Measurements from ENCODE around the gene CUX1.
"Not testable (repeated sequence)": the region's sequence is repeated elsewhere in the genome, so short reads cannot be mapped to it uniquely, and the experiment has no call there.

Gene CUX1

DNA sequence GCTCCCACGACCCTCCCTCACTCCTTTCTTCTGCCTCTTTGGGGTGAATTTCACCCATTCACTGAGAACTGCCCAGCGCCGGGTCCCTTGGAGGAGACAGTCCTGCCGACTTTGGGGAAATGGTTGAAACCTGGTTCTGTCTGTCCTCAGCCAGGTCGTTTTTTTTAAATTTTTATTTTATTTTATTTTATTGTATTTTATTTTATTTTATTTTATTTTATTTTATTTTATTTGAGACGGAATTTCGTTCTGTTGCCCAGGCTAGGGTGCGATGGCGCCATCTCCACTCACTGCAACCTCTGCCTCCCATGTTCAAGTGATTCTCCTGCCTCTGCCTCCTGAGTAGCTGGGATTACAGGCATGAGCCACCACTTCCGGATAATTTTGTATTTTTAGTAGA is 363.3 kb downstream of the CUX1 start:
- no peak overlapping the region for H3K9ac ChIP-seq (ENCODE audit: low read depth, low read length)
- no peak overlapping the region for H2AFZ ChIP-seq (ENCODE audit: low read depth, low read length)
- H3K79me2 ChIP-seq (ENCODE audit: insufficient read depth, low read length): no peaks in the 10 kb centered on the region
- no peak overlapping the region for H3K4me3 ChIP-seq (ENCODE audit: low read depth in 1 of 2, low read length in 2 of 2)
- no peaks in the 10 kb centered on the region for H3K9me3 ChIP-seq (ENCODE audit: insufficient read depth, low read length, severe bottlenecking)
- H4K20me1 ChIP-seq (ENCODE audit: insufficient read depth, low read length): no peaks in the 10 kb centered on the region
- H3K27ac ChIP-seq (ENCODE audit: low read length): no peak overlapping the region
- no peaks in the 10 kb centered on the region for H3K27me3 ChIP-seq (ENCODE audit: insufficient read depth, low read length, poor library complexity)
- DNase-seq: no peak
- ATAC-seq (ENCODE audit: insufficient read depth, low read depth): no peak
- no peaks in the 10 kb centered on the region for H3K4me1 ChIP-seq (ENCODE audit: insufficient read depth, low read length)
- TF ChIP-seq CTCF (IDR thresholded peaks at IDR 0.05; ENCODE audit: borderline replicate concordance, extremely low read depth, low read length, poor library complexity, severe bottlenecking) (no peak), EZH2 (IDR thresholded peaks at IDR 0.05; ENCODE audit: borderline replicate concordance, low read depth, low read length, severe bottlenecking) (no peak)
- peaks cover 77% of the 10 kb centered on the region for H3K36me3 ChIP-seq (ENCODE audit: insufficient read depth, low read length)
- H3K4me2 ChIP-seq (ENCODE audit: insufficient read depth, low read length): no peak overlapping the region

- H3K27ac ChIP-seq (ENCODE audit: low read length): no peak overlapping the region
- H3K4me1 ChIP-seq (ENCODE audit: insufficient read depth, low read length): no peaks in the 10 kb centered on the region
- H3K36me3 ChIP-seq (ENCODE audit: insufficient read depth, low read length): peaks cover 84% of the 10 kb centered on the region
- no peak overlapping the region for H3K4me2 ChIP-seq (ENCODE audit: insufficient read depth, low read length)
- DNase-seq: no peak
- no peaks in the 10 kb centered on the region for H4K20me1 ChIP-seq (ENCODE audit: insufficient read depth, low read length)
- H3K4me3 ChIP-seq (ENCODE audit: low read depth in 1 of 2, low read length in 2 of 2): no peak overlapping the region
- H2AFZ ChIP-seq (ENCODE audit: low read depth, low read length): no peak overlapping the region
- H3K27me3 ChIP-seq (ENCODE audit: insufficient read depth, low read length, poor library complexity): no peaks in the 10 kb centered on the region
- ATAC-seq (ENCODE audit: insufficient read depth, low read depth): no peak
- no peak overlapping the region for H3K9ac ChIP-seq (ENCODE audit: low read depth, low read length)
- TF ChIP-seq EZH2 (IDR thresholded peaks at IDR 0.05; ENCODE audit: borderline replicate concordance, low read depth, low read length, severe bottlenecking) (no peak), CTCF (IDR thresholded peaks at IDR 0.05; ENCODE audit: borderline replicate concordance, extremely low read depth, low read length, poor library complexity, severe bottlenecking) (no peak)
- no peaks in the 10 kb centered on the region for H3K79me2 ChIP-seq (ENCODE audit: insufficient read depth, low read length)
- H3K9me3 ChIP-seq (ENCODE audit: insufficient read depth, low read length, severe bottlenecking): no peaks in the 10 kb centered on the region
Observed at GRCh38 chr7:102181517-102181916, 364.1 kb downstream of the CUX1 start.

GRCh38 chr7:102182016-102182415 is 364.6 kb downstream of the CUX1 start:
- ATAC-seq (ENCODE audit: insufficient read depth, low read depth) (no peak), DNase-seq (no peak)
- no peaks in the 10 kb centered on the region for H3K79me2 ChIP-seq (ENCODE audit: insufficient read depth, low read length)
- no peak overlapping the region for H3K4me3 ChIP-seq (ENCODE audit: low read depth in 1 of 2, low read length in 2 of 2)
- H3K27me3 ChIP-seq (ENCODE audit: insufficient read depth, low read length, poor library complexity): no peaks in the 10 kb centered on the region
- no peak for TF ChIP-seq EZH2 (IDR thresholded peaks at IDR 0.05; ENCODE audit: borderline replicate concordance, low read depth, low read length, severe bottlenecking)
- no peak for TF ChIP-seq CTCF (IDR thresholded peaks at IDR 0.05; ENCODE audit: borderline replicate concordance, extremely low read depth, low read length, poor library complexity, severe bottlenecking)
- H3K9me3 ChIP-seq (ENCODE audit: insufficient read depth, low read length, severe bottlenecking): no peaks in the 10 kb centered on the region
- no peaks in the 10 kb centered on the region for H4K20me1 ChIP-seq (ENCODE audit: insufficient read depth, low read length)
- no peak overlapping the region for H3K4me2 ChIP-seq (ENCODE audit: insufficient read depth, low read length)
- no peaks in the 10 kb centered on the region for H3K4me1 ChIP-seq (ENCODE audit: insufficient read depth, low read length)
- no peak overlapping the region for H3K9ac ChIP-seq (ENCODE audit: low read depth, low read length)
- H3K36me3 ChIP-seq (ENCODE audit: insufficient read depth, low read length): peaks cover 89% of the 10 kb centered on the region
- no peak overlapping the region for H2AFZ ChIP-seq (ENCODE audit: low read depth, low read length)
- H3K27ac ChIP-seq (ENCODE audit: low read length): no peak overlapping the region

- DNase-seq; H4K20me1 ChIP-seq (ENCODE audit: insufficient read depth, low read length); H3K27me3 ChIP-seq (ENCODE audit: insufficient read depth, low read length, poor library complexity); H3K4me1 ChIP-seq (ENCODE audit: insufficient read depth, low read length); H3K9ac ChIP-seq (ENCODE audit: low read depth, low read length); H3K4me2 ChIP-seq (ENCODE audit: insufficient read depth, low read length); H3K27ac ChIP-seq (ENCODE audit: low read length); H3K79me2 ChIP-seq (ENCODE audit: insufficient read depth, low read length); H3K9me3 ChIP-seq (ENCODE audit: insufficient read depth, low read length, severe bottlenecking); H2AFZ ChIP-seq (ENCODE audit: low read depth, low read length); ATAC-seq (ENCODE audit: insufficient read depth, low read depth); H3K4me3 ChIP-seq (ENCODE audit: low read depth in 1 of 2, low read length in 2 of 2): not testable (repeated sequence)
- peaks cover 78% of the 10 kb centered on the region for H3K36me3 ChIP-seq (ENCODE audit: insufficient read depth, low read length)
Observed at GRCh38 chr7:102183848-102184247, 366.4 kb downstream of the CUX1 start.
